A549 (cell line): ENCODE data around the gene THUMPD1. TPM values are rescaled to one million over a fixed set of nuclear protein-coding genes. Genes with fewer than 3 reads are reported as not detected.

Source experiments
- ATAC-seq, 2 experiments: fragments of 200-7000 bp in 1 of 2; fragments of >200 bp in 1 of 2; cut with Nextera tagmentation in 1 of 2; cut with Tn5 transposase in 1 of 2; 3 replicates each; pipeline versions ENCODE4 v1.8.0 to v1.9.1; 2018 to 2020; ENCODE audit warnings: mild to moderate bottlenecking in 1 of 2, moderate library complexity in 1 of 2
- CTCF ChIA-PET: fragments of 300-600 bp; sonication (Branson Sonifier 250); formaldehyde crosslinking; extraction: SDS; loops from one replicate; lab custom pipeline; 2021; ENCODE audit warnings: antibody characterized with exemption, inconsistent platforms; lab: Yijun Ruan, JAX
- POLR2A ChIA-PET: fragments of 350-600 bp; formaldehyde crosslinking; extraction: SDS; loops from one replicate; lab custom pipeline; 2021; ENCODE audit warnings: antibody characterized with exemption, inconsistent platforms; lab: Yijun Ruan, JAX
- DNase-seq, 2 experiments: peaks; one replicate each; pipeline versions ENCODE4 v3.0.0 to v3.0.0-alpha.2; 2011 to 2016; ENCODE audit warnings: low read depth in 1 of 2, low spot score in 1 of 2
- FAIRE-seq: peaks from 2 replicates; lab custom pipeline; 2011; peaks lifted over from hg19 to GRCh38; lab: Jason Lieb, UNC
- H3K27ac ChIP-seq, 2 experiments: fragments of >200 bp; sonication (Bioruptor Twin); formaldehyde crosslinking; 3 replicates each; pipeline ENCODE4 v1.5.1; 2016 to 2017
- H3K4me1 ChIP-seq: fragments of >200 bp; sonication (Bioruptor Twin); formaldehyde crosslinking; 3 replicates; pipeline ENCODE4 v1.6.1; 2016
- H3K4me2 ChIP-seq: fragments of >200 bp; sonication (Bioruptor Twin); formaldehyde crosslinking; 3 replicates; pipeline ENCODE4 v1.6.1; 2016
- H3K4me3 ChIP-seq: fragments of >200 bp; sonication (Bioruptor Twin); formaldehyde crosslinking; 3 replicates; pipeline ENCODE4 v1.5.1; 2016
- H3K9me3 ChIP-seq: fragments of >200 bp; sonication (Bioruptor Twin); formaldehyde crosslinking; 3 replicates; pipeline ENCODE4 v1.6.1; 2016
- BHLHE40 ChIP-seq: IDR thresholded peaks from 2 replicates; pipeline ENCODE4 v1.6.1; 2012; ENCODE audit warnings: low read depth, low read length, inconsistent platforms
- CBX2 ChIP-seq: fragments of 200-600 bp; sonication (generic); IDR thresholded peaks from 2 replicates; pipeline ENCODE4 v1.6.1; 2016; ENCODE audit warnings: low read depth, mild to moderate bottlenecking, borderline replicate concordance
- CEBPB ChIP-seq, 2 experiments: fragments of >200 bp in 1 of 2; sonication (Bioruptor Twin) in 1 of 2; formaldehyde crosslinking in 1 of 2; IDR thresholded peaks; 2 replicates each; pipeline ENCODE4 v1.6.1; 2012 to 2016
- CHD4 ChIP-seq: fragments of 200-600 bp; sonication (generic); IDR thresholded peaks from 2 replicates; pipeline ENCODE4 v1.6.1; 2016; ENCODE audit warnings: antibody characterized with exemption, mild to moderate bottlenecking, borderline replicate concordance
- FOSB ChIP-seq: fragments of 250-450 bp; sonication (Bioruptor Pico); IDR thresholded peaks from 2 replicates; pipeline ENCODE4 v1.5.0; 2020; ENCODE audit warnings: mild to moderate bottlenecking, moderate library complexity
- HEYL ChIP-seq: fragments of 250-450 bp; sonication (Bioruptor Pico); IDR thresholded peaks from 2 replicates; pipeline ENCODE4 v1.8.0; 2021; ENCODE audit warnings: mild to moderate bottlenecking, moderate library complexity
- JUNB ChIP-seq: fragments of >200 bp; sonication (Bioruptor Twin); formaldehyde crosslinking; IDR thresholded peaks from 2 replicates; pipeline ENCODE4 v1.6.1; 2016
- MAFK ChIP-seq: fragments of 450-650 bp; IDR thresholded peaks from 2 replicates; pipeline ENCODE4 v1.6.1; 2014; ENCODE audit not compliant: partially characterized antibody
- MYC ChIP-seq: IDR thresholded peaks from 2 replicates; pipeline ENCODE4 v1.6.1; 2012; ENCODE audit warnings: mild to moderate bottlenecking, inconsistent platforms, low read length, improper control_type of control experiment, borderline replicate concordance
- POLR2A ChIP-seq: IDR thresholded peaks from 2 replicates; pipeline ENCODE4 v1.6.1; 2012; ENCODE audit warnings: mild to moderate bottlenecking, low read length
- POLR2AphosphoS2 ChIP-seq: conservative IDR thresholded peaks from 2 replicates; pipeline ENCODE4 v1.6.1; 2012; ENCODE audit warnings: low read length, improper control_type of control experiment, inconsistent platforms
- TP53 ChIP-seq: fragments of 250-450 bp; sonication (Bioruptor Pico); IDR thresholded peaks from 2 replicates; pipeline ENCODE4 v1.5.0; 2021; ENCODE audit warnings: mild to moderate bottlenecking, moderate library complexity
- ZSCAN20 ChIP-seq: fragments of 250-450 bp; sonication (Bioruptor Pico); IDR thresholded peaks from 2 replicates; pipeline ENCODE4 v1.8.0; 2022; ENCODE audit warnings: mild to moderate bottlenecking, moderate library complexity
- WGBS: methylation state at CpG from one replicate; pipeline ENCODE4 v1.1.6; 2017; ENCODE audit errors: missing lambda C conversion rate; 5-methylcytosine and 5-hydroxymethylcytosine counted together
- polyA plus RNA-seq, 4 experiments: library from polyadenylated mRNA; depleted of rRNA in 3 of 4; stranded (reverse); fragments of >200 nt; fragmentation: RNase III in 1 of 4; extraction: RNeasy Plus Mini Kit Qiagen cat#74134 plus additional on column Dnase treatment in 1 of 4; gene quantifications; 2 replicates in 3 of 4; 3 replicates in 1 of 4; pipeline ENCODE4 v1.2.3, GENCODE V29; 2011 to 2017
- TF ChIP-seq, protein P1 (sequence below): IDR thresholded peaks from 2 replicates; pipeline ENCODE4 v1.6.1; 2012
- TF ChIP-seq, protein P2 (sequence below): fragments of 250-450 bp; sonication (Bioruptor Pico); IDR thresholded peaks from 2 replicates; pipeline ENCODE4 v1.5.0; 2021; ENCODE audit warnings: mild to moderate bottlenecking, moderate library complexity, borderline replicate concordance
- TF ChIP-seq, protein P3 (sequence below): fragments of >200 bp; sonication (Bioruptor Twin); formaldehyde crosslinking; IDR thresholded peaks from 2 replicates; pipeline ENCODE4 v1.6.1; 2016

THUMPD1 gene
- polyA plus RNA-seq, 2 of the 4 experiments (the other 2 are of a cell fraction) = 27.8 to 47.7 TPM

DNA sequence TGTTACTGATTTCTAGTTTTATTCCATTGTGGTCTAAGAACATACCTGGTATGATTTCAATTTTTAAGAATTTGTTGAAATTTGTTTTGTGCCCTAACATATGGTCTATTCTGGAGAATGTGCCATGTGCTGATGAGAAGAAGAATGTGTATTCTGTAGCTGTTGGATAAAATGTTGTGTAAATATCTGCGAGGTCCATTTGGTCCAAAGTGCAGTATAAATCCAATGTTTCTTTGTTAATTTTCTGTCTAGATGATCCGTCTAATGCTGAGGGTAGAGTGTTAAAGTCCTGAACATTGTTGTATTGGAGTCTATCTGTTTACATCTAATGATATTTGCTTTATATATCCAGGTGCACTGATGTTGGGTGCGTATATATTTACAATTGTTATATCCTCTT lies 32.1 kb upstream of the THUMPD1 start:
- POLR2A ChIA-PET = no interaction called here
- Histone ChIP-seq H3K4me3 (no peak overlapping the region), H3K4me2 (no peak overlapping the region), H3K27ac (no peak overlapping the region), H3K9me3 (peaks cover 7% of the 10 kb centered on the region; the same call in 1 of the 3 replicates), H3K4me1 (no peaks in the 10 kb centered on the region)
- DNase-seq (no peak), FAIRE-seq (no peak), ATAC-seq (no peak)
- CTCF ChIA-PET = interaction anchor here (1.0 to 3.4 kb wide), 4 partner anchors 8 to 30 kb away, joined by 3 to 12 read pairs (median 3); no protein-coding TSS in a partner anchor
- WGBS = 82% methylated on average over 3 of the region's 3 CpGs
- TF ChIP-seq, protein P1, sequence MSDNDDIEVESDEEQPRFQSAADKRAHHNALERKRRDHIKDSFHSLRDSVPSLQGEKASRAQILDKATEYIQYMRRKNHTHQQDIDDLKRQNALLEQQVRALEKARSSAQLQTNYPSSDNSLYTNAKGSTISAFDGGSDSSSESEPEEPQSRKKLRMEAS = no peak
- TF ChIP-seq MAFK = no peak
- TF ChIP-seq, protein P2, sequence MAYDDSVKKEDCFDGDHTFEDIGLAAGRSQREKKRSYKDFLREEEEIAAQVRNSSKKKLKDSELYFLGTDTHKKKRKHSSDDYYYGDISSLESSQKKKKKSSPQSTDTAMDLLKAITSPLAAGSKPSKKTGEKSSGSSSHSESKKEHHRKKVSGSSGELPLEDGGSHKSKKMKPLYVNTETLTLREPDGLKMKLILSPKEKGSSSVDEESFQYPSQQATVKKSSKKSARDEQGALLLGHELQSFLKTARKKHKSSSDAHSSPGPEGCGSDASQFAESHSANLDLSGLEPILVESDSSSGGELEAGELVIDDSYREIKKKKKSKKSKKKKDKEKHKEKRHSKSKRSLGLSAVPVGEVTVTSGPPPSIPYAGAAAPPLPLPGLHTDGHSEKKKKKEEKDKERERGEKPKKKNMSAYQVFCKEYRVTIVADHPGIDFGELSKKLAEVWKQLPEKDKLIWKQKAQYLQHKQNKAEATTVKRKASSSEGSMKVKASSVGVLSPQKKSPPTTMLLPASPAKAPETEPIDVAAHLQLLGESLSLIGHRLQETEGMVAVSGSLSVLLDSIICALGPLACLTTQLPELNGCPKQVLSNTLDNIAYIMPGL (CRISPR knock-in tag) = no peak
- no peak for TF ChIP-seq POLR2AphosphoS2
- TF ChIP-seq CEBPB (IDR thresholded peaks at IDR 0.05) = no peak
- no peak for TF ChIP-seq BHLHE40
- TF ChIP-seq ZSCAN20 (CRISPR knock-in tag) = no peak
- no peak for TF ChIP-seq FOSB
- TF ChIP-seq, protein P3, sequence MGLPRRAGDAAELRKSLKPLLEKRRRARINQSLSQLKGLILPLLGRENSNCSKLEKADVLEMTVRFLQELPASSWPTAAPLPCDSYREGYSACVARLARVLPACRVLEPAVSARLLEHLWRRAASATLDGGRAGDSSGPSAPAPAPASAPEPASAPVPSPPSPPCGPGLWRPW = no peak
- no peak for TF ChIP-seq HEYL
- TF ChIP-seq MYC = no peak
- no peak for TF ChIP-seq POLR2A
- TF ChIP-seq CBX2 = no peak

DNA sequence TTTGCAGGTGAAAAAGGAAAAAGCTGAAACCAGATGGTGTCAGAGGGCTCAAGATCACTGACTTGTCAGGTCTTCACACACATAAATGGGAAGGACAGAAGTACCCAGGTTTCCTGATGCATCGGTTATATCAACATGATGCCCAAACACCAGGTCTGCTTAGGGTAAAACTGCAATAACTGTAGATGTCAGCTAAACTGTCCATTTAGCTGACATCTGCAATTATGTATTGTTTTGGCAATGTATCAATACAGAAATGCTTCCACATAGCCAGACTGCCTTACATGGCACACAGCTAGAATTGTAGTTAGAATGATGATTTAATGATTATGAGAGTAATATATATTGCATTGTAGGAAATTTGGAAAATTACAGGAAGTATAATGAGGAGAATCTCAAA lies 27.2 kb upstream of the THUMPD1 start:
- no peak for DNase-seq
- H3K4me3 ChIP-seq = no peak overlapping the region
- CTCF ChIA-PET = interaction anchor here (1.1 to 2.2 kb wide), 3 partner anchors 11 to 341 kb away, joined by 3 to 4 read pairs (median 3); no protein-coding TSS in a partner anchor
- peaks cover 15% of the 10 kb centered on the region; the same call in 2 of the 3 replicates for H3K4me1 ChIP-seq
- ATAC-seq = no peak
- TF ChIP-seq MAFK (peak; percentile 77), TP53 (CRISPR knock-in tag) (no peak)
- peaks cover 7% of the 10 kb centered on the region; the same call in 1 of the 3 replicates for H3K9me3 ChIP-seq
- 83% methylated on average over 1 of the region's 1 CpG for WGBS
- FAIRE-seq = no peak
- no peak overlapping the region for H3K27ac ChIP-seq
- POLR2A ChIA-PET = no interaction called here
- H3K4me2 ChIP-seq = no peak overlapping the region

DNA sequence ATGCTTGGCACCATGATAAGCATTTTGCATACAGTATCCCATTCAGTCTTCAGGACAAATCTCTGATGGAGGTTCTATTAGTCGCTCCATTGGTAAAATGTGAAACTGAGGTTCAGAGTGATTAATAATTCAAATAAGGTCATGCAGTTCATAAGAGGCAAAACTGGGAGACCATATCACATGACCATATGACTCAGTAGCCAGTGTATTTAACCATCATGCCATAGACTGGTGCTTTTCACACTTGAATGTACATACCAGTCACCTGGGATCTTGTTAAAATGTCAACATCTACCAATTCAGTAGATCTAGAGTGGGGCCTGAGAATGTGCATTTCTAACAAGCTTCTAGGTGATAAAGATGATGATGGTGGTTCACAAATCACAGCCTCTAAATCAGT lies 26.5 kb upstream of the THUMPD1 start:
- no peak for TF ChIP-seq JUNB
- DNase-seq (no peak), ATAC-seq (no peak), FAIRE-seq (no peak)
- Histone ChIP-seq H3K27ac (no peak overlapping the region), H3K9me3 (peaks cover 7% of the 10 kb centered on the region; the same call in 1 of the 3 replicates), H3K4me2 (no peak overlapping the region), H3K4me1 (peaks cover 19% of the 10 kb centered on the region; the same call in 2 of the 3 replicates), H3K4me3 (no peak overlapping the region)
- CTCF ChIA-PET = interaction anchor here (1.1 to 2.2 kb wide), 3 partner anchors 12 to 342 kb away, joined by 3 to 4 read pairs (median 3); no protein-coding TSS in a partner anchor
- WGBS = 91% methylated on average over 1 of the region's 1 CpG
- POLR2A ChIA-PET = no interaction called here

DNA sequence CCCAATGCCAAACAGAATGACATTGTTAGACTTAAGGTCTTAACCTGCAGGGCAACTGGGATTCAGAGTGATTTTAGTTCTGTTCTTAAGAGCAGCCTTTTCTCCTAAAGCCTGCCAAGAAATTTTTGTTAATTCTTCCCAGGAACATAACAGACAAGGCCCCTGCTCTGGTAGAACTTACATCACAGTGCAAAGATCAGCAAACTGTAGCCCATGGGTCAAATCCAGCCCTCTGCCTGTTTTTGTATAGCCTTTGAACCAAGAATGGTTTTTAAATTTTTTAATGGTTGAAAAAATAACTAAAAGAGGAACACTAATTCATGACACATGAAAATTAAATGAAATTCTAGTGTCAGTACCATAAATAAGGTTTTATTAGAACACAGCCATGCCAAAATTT lies 26.0 kb upstream of the THUMPD1 start:
- ATAC-seq = no peak
- ChIA-PET POLR2A (no interaction called here), CTCF (interaction anchor here (1.2 to 2.2 kb wide), 2 partner anchors 12 to 26 kb away, joined by 3 to 4 read pairs; no protein-coding TSS in a partner anchor)
- FAIRE-seq = no peak
- TF ChIP-seq CHD4 = no peak
- H3K27ac ChIP-seq = no peak overlapping the region
- DNase-seq = no peak
- H3K4me2 ChIP-seq = no peak overlapping the region
- H3K4me3 ChIP-seq = no peak overlapping the region
- H3K4me1 ChIP-seq = peaks cover 20% of the 10 kb centered on the region; the same call in 2 of the 3 replicates
- peaks cover 4% of the 10 kb centered on the region; the same call in 2 of the 3 replicates for H3K9me3 ChIP-seq
